ENCODE measurements around the gene CAMSAP1. TPM values are rescaled to one million over a fixed set of nuclear protein-coding genes. Genes with fewer than 3 reads are reported as not detected.

CAMSAP1 gene
- total RNA-seq, 1 experiment from 2014 or later = 16.7 TPM

DNA sequence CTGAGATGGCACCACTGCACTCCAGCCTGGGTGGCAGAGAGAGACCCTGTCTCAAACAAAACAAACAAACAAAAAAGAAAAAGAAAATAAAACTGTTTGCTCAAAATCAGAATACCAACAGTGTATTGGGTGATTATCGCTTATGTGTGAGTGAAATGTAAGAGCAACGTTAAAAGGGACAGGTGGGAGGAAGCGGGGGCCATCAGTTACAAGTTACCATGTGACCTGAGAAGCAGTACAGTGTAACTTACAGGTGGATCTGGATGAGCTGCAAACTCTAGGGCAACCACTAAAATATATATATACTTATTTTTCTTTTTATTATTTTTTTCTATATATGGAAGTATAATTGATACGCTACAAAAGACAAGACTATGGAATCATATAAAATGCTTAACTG lies 112.0 kb downstream of the CAMSAP1 start:
- no TSS peak for BruUV-seq (replicated peaks)
- intact Hi-C loops (cut with micrococcal nuclease; ENCODE audit: unreplicated experiment) = loop anchor here (5.0 kb wide), 1 partner anchor 327 kb away; no protein-coding TSS in a partner anchor
- Histone ChIP-seq H3K9me2 (ENCODE audit: insufficient read depth) (no peaks in the 10 kb centered on the region), H3K36me3 (ENCODE audit: low read depth) (no peaks in the 10 kb centered on the region), H3K4me3 (no peak overlapping the region), H3K4me2 (no peak overlapping the region), H3K9me3 (ENCODE audit: insufficient read depth, low read depth) (no peaks in the 10 kb centered on the region), H3K79me2 (ENCODE audit: low read depth) (no peaks in the 10 kb centered on the region), H3K4me1 (replicated peaks; ENCODE audit: insufficient read depth) (no peaks in the 10 kb centered on the region), H3K27me3 (ENCODE audit: insufficient read depth, low read depth) (no peaks in the 10 kb centered on the region), H4K20me1 (ENCODE audit: insufficient read depth) (no peaks in the 10 kb centered on the region), H3F3A (ENCODE audit: insufficient read depth, low read depth) (no peaks in the 10 kb centered on the region), H2AFZ (no peak overlapping the region), H3K27ac (no peak overlapping the region)
- POLR2A ChIA-PET (ENCODE audit: unreplicated experiment) = no interaction called here
- CTCF ChIA-PET = no interaction called here
- no peak for DNase-seq
- TF ChIP-seq, protein P1, sequence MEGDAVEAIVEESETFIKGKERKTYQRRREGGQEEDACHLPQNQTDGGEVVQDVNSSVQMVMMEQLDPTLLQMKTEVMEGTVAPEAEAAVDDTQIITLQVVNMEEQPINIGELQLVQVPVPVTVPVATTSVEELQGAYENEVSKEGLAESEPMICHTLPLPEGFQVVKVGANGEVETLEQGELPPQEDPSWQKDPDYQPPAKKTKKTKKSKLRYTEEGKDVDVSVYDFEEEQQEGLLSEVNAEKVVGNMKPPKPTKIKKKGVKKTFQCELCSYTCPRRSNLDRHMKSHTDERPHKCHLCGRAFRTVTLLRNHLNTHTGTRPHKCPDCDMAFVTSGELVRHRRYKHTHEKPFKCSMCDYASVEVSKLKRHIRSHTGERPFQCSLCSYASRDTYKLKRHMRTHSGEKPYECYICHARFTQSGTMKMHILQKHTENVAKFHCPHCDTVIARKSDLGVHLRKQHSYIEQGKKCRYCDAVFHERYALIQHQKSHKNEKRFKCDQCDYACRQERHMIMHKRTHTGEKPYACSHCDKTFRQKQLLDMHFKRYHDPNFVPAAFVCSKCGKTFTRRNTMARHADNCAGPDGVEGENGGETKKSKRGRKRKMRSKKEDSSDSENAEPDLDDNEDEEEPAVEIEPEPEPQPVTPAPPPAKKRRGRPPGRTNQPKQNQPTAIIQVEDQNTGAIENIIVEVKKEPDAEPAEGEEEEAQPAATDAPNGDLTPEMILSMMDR (conservative IDR thresholded peaks at IDR 0.05) = no peak
- no peak for TF ChIP-seq EZH2 (IDR thresholded peaks at IDR 0.05; ENCODE audit: low read depth)

DNA sequence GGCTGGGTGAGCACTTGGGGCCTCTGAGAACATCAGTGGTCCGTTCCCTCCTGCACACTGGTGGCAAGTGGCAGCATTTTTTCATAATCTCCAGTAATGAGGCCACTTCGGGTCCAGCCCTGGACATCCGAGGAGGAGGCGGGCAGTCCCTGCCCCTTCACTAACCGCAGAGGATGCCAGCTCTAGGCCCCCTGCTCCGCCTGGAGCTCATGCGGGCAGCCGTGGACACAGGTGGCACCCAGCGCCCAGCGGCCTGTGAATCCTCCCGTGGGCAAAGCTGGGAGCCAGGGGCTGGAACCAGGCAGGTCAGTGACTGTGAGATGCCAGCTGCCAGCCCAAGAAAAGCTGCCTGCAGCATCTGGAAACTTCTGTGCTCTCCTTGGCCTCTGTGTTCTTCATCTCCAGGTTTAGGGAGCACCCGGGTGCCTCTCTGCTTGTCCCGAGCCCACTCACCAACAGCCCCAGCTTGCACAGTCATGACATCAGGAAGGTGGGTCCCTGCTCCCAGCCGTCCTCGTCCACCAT lies 112.9 kb downstream of the CAMSAP1 start:
- H3K4me1 ChIP-seq (replicated peaks; ENCODE audit: insufficient read depth) = no peaks in the 10 kb centered on the region
- H3K79me2 ChIP-seq (ENCODE audit: low read depth) = no peaks in the 10 kb centered on the region
- no peaks in the 10 kb centered on the region for H3F3A ChIP-seq (ENCODE audit: insufficient read depth, low read depth)
- H3K9me3 ChIP-seq (ENCODE audit: insufficient read depth, low read depth) = no peaks in the 10 kb centered on the region
- no peak for TF ChIP-seq EZH2 (IDR thresholded peaks at IDR 0.05; ENCODE audit: low read depth)
- TF ChIP-seq, protein P1 (conservative IDR thresholded peaks at IDR 0.05) = no peak
- no peaks in the 10 kb centered on the region for H4K20me1 ChIP-seq (ENCODE audit: insufficient read depth)
- H3K4me2 ChIP-seq = no peak overlapping the region
- no TSS peak for BruUV-seq (replicated peaks)
- no peak for DNase-seq
- no peaks in the 10 kb centered on the region for H3K36me3 ChIP-seq (ENCODE audit: low read depth)
- CTCF ChIA-PET = no interaction called here
- POLR2A ChIA-PET (ENCODE audit: unreplicated experiment) = no interaction called here
- H3K27me3 ChIP-seq (ENCODE audit: insufficient read depth, low read depth) = no peaks in the 10 kb centered on the region
- no peak overlapping the region for H2AFZ ChIP-seq
- H3K9me2 ChIP-seq (ENCODE audit: insufficient read depth) = no peaks in the 10 kb centered on the region
- H3K27ac ChIP-seq = no peak overlapping the region
- intact Hi-C loops (cut with micrococcal nuclease; ENCODE audit: unreplicated experiment) = loop anchor here (5.0 kb wide), 1 partner anchor 192 kb away; no protein-coding TSS in a partner anchor
- no peak overlapping the region for H3K4me3 ChIP-seq

DNA sequence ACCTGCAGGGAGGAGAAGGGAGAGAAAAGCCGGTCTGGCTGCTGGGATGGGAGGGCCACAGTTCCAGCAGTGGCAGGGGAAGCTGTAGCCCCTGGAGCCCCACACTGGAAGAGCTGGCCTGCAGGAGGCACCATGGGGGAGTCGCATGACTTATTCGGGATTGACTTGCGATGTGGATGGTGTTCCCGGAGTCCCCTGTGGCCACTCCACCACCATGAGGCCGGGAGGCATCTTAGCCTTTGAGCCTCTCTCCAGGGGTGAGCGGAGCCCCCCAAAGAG lies 113.3 kb downstream of the CAMSAP1 start:
- no peaks in the 10 kb centered on the region for H3K9me3 ChIP-seq (ENCODE audit: insufficient read depth, low read depth)
- BruUV-seq (replicated peaks) = no TSS peak
- H3K27me3 ChIP-seq (ENCODE audit: insufficient read depth, low read depth) = no peaks in the 10 kb centered on the region
- H3K9me2 ChIP-seq (ENCODE audit: insufficient read depth) = no peaks in the 10 kb centered on the region
- H3K36me3 ChIP-seq (ENCODE audit: low read depth) = no peaks in the 10 kb centered on the region
- no peaks in the 10 kb centered on the region for H4K20me1 ChIP-seq (ENCODE audit: insufficient read depth)
- intact Hi-C loops (cut with micrococcal nuclease; ENCODE audit: unreplicated experiment) = loop anchor here (5.0 kb wide), 1 partner anchor 192 kb away; no protein-coding TSS in a partner anchor
- DNase-seq = no peak
- H3K79me2 ChIP-seq (ENCODE audit: low read depth) = no peaks in the 10 kb centered on the region
- no peak overlapping the region for H3K4me3 ChIP-seq
- no peak overlapping the region for H2AFZ ChIP-seq
- ChIA-PET POLR2A (ENCODE audit: unreplicated experiment) (no interaction called here), CTCF (no interaction called here)
- H3K4me1 ChIP-seq (replicated peaks; ENCODE audit: insufficient read depth) = no peaks in the 10 kb centered on the region
- no peaks in the 10 kb centered on the region for H3F3A ChIP-seq (ENCODE audit: insufficient read depth, low read depth)
- no peak overlapping the region for H3K27ac ChIP-seq
- H3K4me2 ChIP-seq = no peak overlapping the region
- TF ChIP-seq, protein P1 (conservative IDR thresholded peaks at IDR 0.05) = no peak
- TF ChIP-seq EZH2 (IDR thresholded peaks at IDR 0.05; ENCODE audit: low read depth) = no peak

Data from PC-9 (cell line).